Measurements from ENCODE around the gene FAM174C.
"Not testable (repeated sequence)": the region's sequence is repeated elsewhere in the genome, so short reads cannot be mapped to it uniquely, and the experiment has no call there.

Gene FAM174C

GRCh38 chr19:1237754-1238368 lies 37.5 kb upstream of the FAM174C start, which contains the start of gene CBARP:
Gene CBARP, minus strand, starts transcription at chr19:1238005. Its CDS starts 1,905 bp downstream, at chr19:1236100.
- no peak for DNase-seq

- DNase-seq, result no peak
Observed at GRCh38 chr19:1238369-1239303, 36.7 kb upstream of the FAM174C start.

- no peak for DNase-seq
Observed at GRCh38 chr19:1239420-1239795, 35.9 kb upstream of the FAM174C start.

- peak; percentile 94 for DNase-seq
Observed at GRCh38 chr19:1239796-1240737, 35.3 kb upstream of the FAM174C start.

- no peak for DNase-seq
Observed at GRCh38 chr19:1240925-1241324, 34.4 kb upstream of the FAM174C start.

- DNase-seq, result peak; percentile 95
Observed at GRCh38 chr19:1241417-1242095, 33.8 kb upstream of the FAM174C start, which contains the start of gene ATP5F1D. Gene ATP5F1D, plus strand, starts transcription at chr19:1241751. Its CDS starts 100 bp downstream, at chr19:1241851.

- DNase-seq, result peak; percentile 88
Observed at GRCh38 chr19:1243768-1244692, 31.3 kb upstream of the FAM174C start.

GRCh38 chr19:1244693-1245451 lies 30.5 kb upstream of the FAM174C start:
- no peak for DNase-seq

- no peak for DNase-seq
Observed at GRCh38 chr19:1245494-1246264, 29.7 kb upstream of the FAM174C start.

- DNase-seq, result not testable (repeated sequence)
Observed at GRCh38 chr19:1246265-1247087, 28.9 kb upstream of the FAM174C start.

GRCh38 chr19:1247748-1248138 lies 27.6 kb upstream of the FAM174C start:
- no peak for DNase-seq

GRCh38 chr19:1248139-1248785 lies 27.1 kb upstream of the FAM174C start, which contains the start of gene MIDN:
Gene MIDN, plus strand, starts transcription at chr19:1248583. Its CDS starts 1,714 bp downstream, at chr19:1250297.
- DNase-seq, result peak; percentile 74

- peak; percentile 84 for DNase-seq
Observed at GRCh38 chr19:1248786-1249297, 26.5 kb upstream of the FAM174C start.

- DNase-seq, result peak; percentile 94
Observed at GRCh38 chr19:1249298-1249989, 25.9 kb upstream of the FAM174C start.

GRCh38 chr19:1249990-1250436 lies 25.3 kb upstream of the FAM174C start:
- no peak for DNase-seq

GRCh38 chr19:1250437-1251260 lies 24.7 kb upstream of the FAM174C start:
- DNase-seq, result peak; percentile 53

Measured in activated CD4-positive, alpha-beta T cell treated with anti-CD3 and anti-CD28 coated beads for 48 hours (primary cell).